Endothelial cell of umbilical vein (primary cell): ENCODE results near the gene CYB5A. TPM values are rescaled to one million over a fixed set of nuclear protein-coding genes. Genes with fewer than 3 reads are reported as not detected.

Experiments used
- BruUV-seq: library from RNA; stranded (reverse); fragments of 400-500 nt; replicated peaks from 2 replicates; lab custom pipeline; 2021; lab: Mats Ljungman, UMichigan
- CTCF ChIA-PET: fragments of 300-600, 350-600 bp; sonication (Branson Sonifier 250); formaldehyde crosslinking; loops from one replicate; lab custom pipeline; 2021; ENCODE audit warnings: antibody characterized with exemption, inconsistent platforms; lab: Charles Lee
- POLR2A ChIA-PET: fragments of 300-600, 350-600 bp; sonication (Branson Sonifier 250); formaldehyde crosslinking; loops from one replicate; lab custom pipeline; 2021; ENCODE audit warnings: antibody characterized with exemption, inconsistent platforms; lab: Charles Lee
- DNase-seq: peaks from one replicate; pipeline ENCODE4 v3.0.0-alpha.2; 2011; ENCODE audit warnings: low read depth, low spot score
- FAIRE-seq: peaks from 2 replicates; lab custom pipeline; 2011; peaks lifted over from hg19 to GRCh38; lab: Jason Lieb, UNC
- H2AFZ ChIP-seq: 2 replicates; pipeline ENCODE4 v1.6.0; 2012; ENCODE audit warnings: low read depth, low read length, control low read depth, inconsistent platforms
- H3K27ac ChIP-seq: 2 replicates; pipeline ENCODE4 v1.5.1; 2011; ENCODE audit warnings: low read depth, mild to moderate bottlenecking, control low read depth, low read length, moderate library complexity; ENCODE audit not compliant: insufficient read depth
- H3K27me3 ChIP-seq, 2 experiments: 2 replicates each; pipeline versions ENCODE4 v1.6.0 to v1.6.1; 2011; ENCODE audit warnings: low read length in 2 of 2, mixed read lengths in 1 of 2; ENCODE audit not compliant: control insufficient read depth in 2 of 2, insufficient read depth in 2 of 2
- H3K36me3 ChIP-seq, 2 experiments: 2 replicates in 1 of 2; 3 replicates in 1 of 2; pipeline ENCODE4 v1.5.1; 2011; ENCODE audit warnings: low read length in 2 of 2, mild to moderate bottlenecking in 1 of 2, moderate library complexity in 1 of 2; ENCODE audit not compliant: control insufficient read depth in 2 of 2, insufficient read depth in 2 of 2; ENCODE audit errors: extremely low read depth in 1 of 2
- H3K4me1 ChIP-seq: 3 replicates; pipeline ENCODE4 v1.5.1; 2011; ENCODE audit warnings: mild to moderate bottlenecking, low read length; ENCODE audit not compliant: control insufficient read depth, insufficient read depth; ENCODE audit errors: extremely low read depth
- H3K4me2 ChIP-seq: 2 replicates; pipeline ENCODE4 v1.6.1; 2011; ENCODE audit warnings: low read length, control low read depth, mixed read lengths; ENCODE audit not compliant: insufficient read depth
- H3K4me3 ChIP-seq, 3 experiments: fragments of 200-600 bp in 1 of 3; sonication (generic), shearing (Covaris generic) in 1 of 3; replicated peaks in 1 of 3; 2 replicates each; pipeline ENCODE4 v1.5.1; 2011 to 2016; ENCODE audit warnings: control low read depth in 3 of 3, low read length in 3 of 3, mild to moderate bottlenecking in 2 of 3, inconsistent platforms in 1 of 3, low read depth in 1 of 3, moderate library complexity in 1 of 3; ENCODE audit not compliant: insufficient read depth in 1 of 3
- H3K79me2 ChIP-seq: 2 replicates; pipeline ENCODE4 v1.6.0; 2012; ENCODE audit warnings: low read length, inconsistent platforms; ENCODE audit not compliant: control insufficient read depth, insufficient read depth
- H3K9ac ChIP-seq: replicated peaks from 2 replicates; pipeline ENCODE3; 2011; ENCODE audit warnings: low read length, control low read depth; ENCODE audit not compliant: insufficient read depth; ENCODE audit errors: extremely low read depth
- H3K9me1 ChIP-seq: replicated peaks from 3 replicates; pipeline ENCODE4 v1.6.0; 2011; ENCODE audit warnings: mild to moderate bottlenecking, low read length; ENCODE audit not compliant: control insufficient read depth, insufficient read depth; ENCODE audit errors: extremely low read depth
- H3K9me3 ChIP-seq: replicated peaks from 2 replicates; pipeline ENCODE4 v1.5.1; 2012; ENCODE audit warnings: low read length, inconsistent platforms; ENCODE audit not compliant: control insufficient read depth, insufficient read depth
- H4K20me1 ChIP-seq: replicated peaks from 2 replicates; pipeline ENCODE3; 2011; ENCODE audit warnings: mild to moderate bottlenecking, low read length; ENCODE audit not compliant: control insufficient read depth, insufficient read depth; ENCODE audit errors: extremely low read depth
- CTCF ChIP-seq, 2 donors: IDR thresholded peaks; 1 replicate in 1 of 2; 2 replicates in 1 of 2; pipeline ENCODE4 v1.5.1; 2011; ENCODE audit warnings: low read length in 2 of 2, mild to moderate bottlenecking in 2 of 2, moderate library complexity in 2 of 2, control low read depth in 1 of 2, inconsistent platforms in 1 of 2, low read depth in 1 of 2; ENCODE audit not compliant: insufficient read depth in 1 of 2; ENCODE audit errors: extremely low read depth in 1 of 2
- EZH2 ChIP-seq: IDR thresholded peaks from 2 replicates; pipeline ENCODE4 v1.6.1; 2012; ENCODE audit warnings: borderline replicate concordance, low read depth, mild to moderate bottlenecking, moderate library complexity, low read length, inconsistent platforms; ENCODE audit not compliant: severe bottlenecking
- FOS ChIP-seq: IDR thresholded peaks from 2 replicates; pipeline ENCODE4 v1.6.1; 2011; ENCODE audit warnings: mild to moderate bottlenecking, low read length, moderate library complexity, borderline replicate concordance; ENCODE audit not compliant: insufficient read depth
- GATA2 ChIP-seq: IDR thresholded peaks from 2 replicates; pipeline ENCODE4 v1.7.0; 2011; ENCODE audit warnings: low read depth, mild to moderate bottlenecking, moderate library complexity, mixed read lengths, low read length; ENCODE audit not compliant: insufficient read length, insufficient read depth
- JUN ChIP-seq: IDR thresholded peaks from 2 replicates; pipeline ENCODE4 v1.6.1; 2011; ENCODE audit warnings: borderline replicate concordance, low read depth; ENCODE audit not compliant: insufficient read length, insufficient read depth
- MAX ChIP-seq: IDR thresholded peaks from 2 replicates; pipeline ENCODE4 v1.6.1; 2011; ENCODE audit not compliant: insufficient read depth, insufficient read length
- MYC ChIP-seq: IDR thresholded peaks from one replicate; pipeline ENCODE4 v1.6.1; 2011; ENCODE audit warnings: mild to moderate bottlenecking, low read depth, low read length
- POLR2A ChIP-seq: IDR thresholded peaks from 2 replicates; pipeline ENCODE4 v1.6.1; 2012; ENCODE audit warnings: low read depth, mild to moderate bottlenecking, control low read depth, low read length
- POLR2AphosphoS5 ChIP-seq: IDR thresholded peaks from 2 replicates; pipeline ENCODE4 v1.6.1; 2012; ENCODE audit warnings: low read depth, mild to moderate bottlenecking, control low read depth, low read length, moderate library complexity; ENCODE audit not compliant: insufficient read depth
- dilution Hi-C: fragments of 300-500 bp; cut with MboI; formaldehyde crosslinking; loops from one replicate; pipeline ENCODE4 v1.15.0; 2019; ENCODE audit warnings: low sequenced_read_pairs; ENCODE audit not compliant: extremely low pct_ligation_motif_present
- intact Hi-C: fragments of 100-400 bp; cut with micrococcal nuclease; formaldehyde crosslinking; loops from one replicate; pipeline ENCODE4 v1.10.0; 2022
- polyA plus RNA-seq, 4 experiments: library from polyadenylated mRNA; depleted of rRNA in 3 of 4; stranded (reverse) in 3 of 4; unstranded in 1 of 4; fragments of >200 nt; gene quantifications; 2 replicates each; pipeline versions ENCODE4 v1.2.1 to v1.2.3, GENCODE V29; 2011 to 2012; ENCODE audit warnings: missing spikeins in 1 of 4
- total RNA-seq: library from RNA; stranded (reverse); gene quantifications from 2 replicates; pipeline ENCODE4 v1.2.3, GENCODE V29; 2021

CYB5A gene
- total and polyA plus RNA-seq, 2 donors (not counting 3 experiments of a cell fraction or from before 2014, with no cell fraction given), result 24.9 to 74.0 TPM

- BruUV-seq, result no TSS peak
- no peaks in the 10 kb centered on the region for H3K79me2 ChIP-seq
- no peak for DNase-seq
- H3K9me1 ChIP-seq, result no peaks in the 10 kb centered on the region
- no peaks in the 10 kb centered on the region for H4K20me1 ChIP-seq
- H3K9me3 ChIP-seq, result no peaks in the 10 kb centered on the region
- CTCF ChIA-PET, result interaction anchor here (3.3 kb wide), 1 partner anchor 100 kb away, joined by 17 read pairs; no protein-coding TSS in a partner anchor
- TF ChIP-seq GATA2 (no peak), CTCF (IDR thresholded peaks at IDR 0.05; ENCODE audit: extremely low read depth in 1 of 2, insufficient read depth in 1 of 2, low read depth in 1 of 2, low read length in 2 of 2) (no peak), POLR2AphosphoS5 (no peak), EZH2 (no peak), FOS (no peak), JUN (no peak), POLR2A (no peak), MYC (no peak), MAX (no peak)
- POLR2A ChIA-PET, result no interaction called here
- no peak overlapping the region for H3K9ac ChIP-seq
- no peak overlapping the region for H3K27ac ChIP-seq
- dilution Hi-C loops (no loop called here), intact Hi-C loops (loop anchor here (1.0 kb wide), 1 partner anchor 100 kb away; no protein-coding TSS in a partner anchor)
- H3K4me2 ChIP-seq, result no peak overlapping the region
- H3K36me3 ChIP-seq, result no peaks in the 10 kb centered on the region
- no peaks in the 10 kb centered on the region for H3K27me3 ChIP-seq
- no peak for FAIRE-seq
- no peak overlapping the region for H3K4me3 ChIP-seq
- H2AFZ ChIP-seq, result no peak overlapping the region
- no peaks in the 10 kb centered on the region for H3K4me1 ChIP-seq
Observed at GRCh38 chr18:74241970-74242369, 49.8 kb downstream of the CYB5A start.
